NCI-H446 (cell line): ENCODE data around the gene SDK2.

ENCODE experiments used
- DNase-seq, 2 experiments: peaks; one replicate each; lab custom pipeline; 2025; lab: John Stamatoyannopoulos, UW

SDK2 gene, protein sequence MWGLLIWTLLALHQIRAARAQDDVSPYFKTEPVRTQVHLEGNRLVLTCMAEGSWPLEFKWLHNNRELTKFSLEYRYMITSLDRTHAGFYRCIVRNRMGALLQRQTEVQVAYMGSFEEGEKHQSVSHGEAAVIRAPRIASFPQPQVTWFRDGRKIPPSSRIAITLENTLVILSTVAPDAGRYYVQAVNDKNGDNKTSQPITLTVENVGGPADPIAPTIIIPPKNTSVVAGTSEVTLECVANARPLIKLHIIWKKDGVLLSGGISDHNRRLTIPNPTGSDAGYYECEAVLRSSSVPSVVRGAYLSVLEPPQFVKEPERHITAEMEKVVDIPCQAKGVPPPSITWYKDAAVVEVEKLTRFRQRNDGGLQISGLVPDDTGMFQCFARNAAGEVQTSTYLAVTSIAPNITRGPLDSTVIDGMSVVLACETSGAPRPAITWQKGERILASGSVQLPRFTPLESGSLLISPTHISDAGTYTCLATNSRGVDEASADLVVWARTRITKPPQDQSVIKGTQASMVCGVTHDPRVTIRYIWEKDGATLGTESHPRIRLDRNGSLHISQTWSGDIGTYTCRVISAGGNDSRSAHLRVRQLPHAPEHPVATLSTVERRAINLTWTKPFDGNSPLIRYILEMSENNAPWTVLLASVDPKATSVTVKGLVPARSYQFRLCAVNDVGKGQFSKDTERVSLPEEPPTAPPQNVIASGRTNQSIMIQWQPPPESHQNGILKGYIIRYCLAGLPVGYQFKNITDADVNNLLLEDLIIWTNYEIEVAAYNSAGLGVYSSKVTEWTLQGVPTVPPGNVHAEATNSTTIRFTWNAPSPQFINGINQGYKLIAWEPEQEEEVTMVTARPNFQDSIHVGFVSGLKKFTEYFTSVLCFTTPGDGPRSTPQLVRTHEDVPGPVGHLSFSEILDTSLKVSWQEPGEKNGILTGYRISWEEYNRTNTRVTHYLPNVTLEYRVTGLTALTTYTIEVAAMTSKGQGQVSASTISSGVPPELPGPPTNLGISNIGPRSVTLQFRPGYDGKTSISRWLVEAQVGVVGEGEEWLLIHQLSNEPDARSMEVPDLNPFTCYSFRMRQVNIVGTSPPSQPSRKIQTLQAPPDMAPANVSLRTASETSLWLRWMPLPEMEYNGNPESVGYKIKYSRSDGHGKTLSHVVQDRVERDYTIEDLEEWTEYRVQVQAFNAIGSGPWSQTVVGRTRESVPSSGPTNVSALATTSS (N-terminal part only)

DNA sequence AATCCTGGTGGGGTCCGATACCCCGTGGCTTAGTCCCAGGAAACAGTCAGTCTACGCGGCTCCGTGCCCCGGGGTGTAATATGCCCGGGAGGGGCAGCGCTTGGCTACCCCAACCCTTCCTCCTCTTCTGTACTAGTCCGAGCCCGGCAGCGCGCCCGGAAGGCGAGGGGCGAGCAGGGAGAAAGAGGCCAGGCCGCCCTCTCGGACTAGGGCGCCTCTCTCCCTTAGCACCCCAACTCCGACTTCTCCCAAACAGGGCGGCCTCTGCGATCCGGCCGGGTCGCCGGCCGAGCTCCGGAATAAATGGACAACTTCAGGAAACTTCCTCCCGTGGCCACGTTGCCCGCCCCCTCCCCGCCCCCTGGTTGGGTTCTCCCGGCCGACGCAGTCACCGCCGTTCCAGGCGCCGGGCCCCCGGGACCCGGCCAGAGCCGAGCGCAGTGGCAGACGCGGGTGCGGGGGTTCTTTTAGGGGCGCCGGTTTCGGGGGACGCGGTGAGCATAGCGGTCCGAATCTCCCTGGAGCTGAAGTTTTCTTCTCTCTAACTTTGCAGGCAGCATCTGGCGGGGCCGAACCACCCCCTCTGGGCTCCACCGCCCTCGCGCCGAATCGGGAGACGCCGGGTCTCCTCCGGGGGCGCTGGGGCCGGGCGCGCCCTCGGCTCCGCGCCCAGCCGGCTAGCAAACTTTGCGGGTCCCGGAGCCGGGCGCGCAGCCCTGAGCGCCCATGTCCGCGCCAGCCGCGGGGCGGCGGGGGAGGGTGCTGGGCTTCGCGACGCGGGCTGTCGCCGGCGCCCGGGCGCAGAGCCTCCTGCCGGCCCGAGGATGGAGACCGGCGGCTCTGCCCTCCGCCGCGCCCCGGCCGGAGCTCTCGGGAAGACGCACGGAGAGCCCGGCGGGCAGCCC lies at the start of gene SDK2:
SDK2 (minus strand) TSS at position 301 of the 905 bp plus-strand sequence. CDS start 357 bp downstream, outside the sequence.
- DNase-seq: no peak

DNA sequence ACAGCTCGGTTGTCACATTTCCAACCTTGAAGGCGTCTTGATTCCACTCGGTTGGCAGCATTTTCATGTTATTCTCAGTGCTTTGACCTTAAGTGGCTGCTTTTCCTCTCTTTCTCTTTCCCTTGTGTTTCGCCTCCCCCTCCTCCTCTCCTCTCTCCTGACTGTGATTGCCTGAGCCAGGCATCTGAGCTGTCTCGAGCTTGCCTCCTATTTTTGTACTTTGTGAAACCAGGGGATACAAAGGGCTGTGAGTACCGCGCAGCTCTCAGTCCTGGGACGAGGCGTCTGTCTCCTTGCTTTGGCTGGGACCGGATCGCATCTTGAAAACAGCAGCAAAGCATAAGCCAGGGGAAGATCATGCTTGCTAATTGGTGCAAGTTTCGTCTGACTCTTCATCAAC lies 48.8 kb upstream of the SDK2 start:
- DNase-seq: no peak

DNA sequence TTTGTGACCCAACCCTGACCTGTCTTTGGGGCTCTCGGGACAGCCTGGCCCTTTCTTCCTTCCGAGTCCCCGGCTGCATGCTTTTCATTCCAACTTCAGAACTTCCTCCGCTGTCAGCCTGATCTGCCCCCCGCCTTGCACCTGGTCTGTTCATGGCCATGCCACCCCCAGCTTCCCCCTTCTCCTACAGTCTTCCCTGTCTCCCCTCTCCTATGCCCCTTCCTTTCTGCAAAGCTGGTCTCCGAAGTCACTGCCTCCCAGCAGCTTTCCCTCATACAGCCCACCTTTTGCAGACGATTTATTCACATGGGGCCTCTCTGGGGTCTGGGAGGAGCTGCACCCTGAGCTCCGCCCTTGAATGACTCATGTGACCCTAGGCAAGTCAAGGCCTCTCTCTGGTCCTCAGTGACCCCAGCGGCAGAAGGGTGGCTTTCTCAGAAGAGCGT lies 47.1 kb upstream of the SDK2 start:
- DNase-seq: no peak

DNA sequence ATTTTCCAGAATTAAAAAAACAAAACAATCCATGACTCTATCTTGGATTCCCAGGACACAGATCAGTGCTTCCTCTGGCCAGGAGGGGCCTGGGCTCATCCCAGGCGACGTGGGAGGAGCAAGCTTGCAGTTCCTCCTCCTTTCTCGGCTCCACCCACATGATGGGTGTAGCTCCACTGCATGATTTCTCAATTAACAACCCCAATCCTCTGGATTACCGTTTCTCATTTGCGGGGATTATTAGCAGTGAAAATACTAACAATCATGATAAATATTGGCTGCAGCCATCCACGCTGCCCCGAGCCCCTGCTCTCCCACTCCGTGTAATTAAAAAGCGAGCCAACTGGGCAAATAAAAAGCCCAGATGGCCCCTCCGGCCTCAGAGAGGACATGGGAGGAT lies 46.4 kb upstream of the SDK2 start:
- no peak for DNase-seq

DNA sequence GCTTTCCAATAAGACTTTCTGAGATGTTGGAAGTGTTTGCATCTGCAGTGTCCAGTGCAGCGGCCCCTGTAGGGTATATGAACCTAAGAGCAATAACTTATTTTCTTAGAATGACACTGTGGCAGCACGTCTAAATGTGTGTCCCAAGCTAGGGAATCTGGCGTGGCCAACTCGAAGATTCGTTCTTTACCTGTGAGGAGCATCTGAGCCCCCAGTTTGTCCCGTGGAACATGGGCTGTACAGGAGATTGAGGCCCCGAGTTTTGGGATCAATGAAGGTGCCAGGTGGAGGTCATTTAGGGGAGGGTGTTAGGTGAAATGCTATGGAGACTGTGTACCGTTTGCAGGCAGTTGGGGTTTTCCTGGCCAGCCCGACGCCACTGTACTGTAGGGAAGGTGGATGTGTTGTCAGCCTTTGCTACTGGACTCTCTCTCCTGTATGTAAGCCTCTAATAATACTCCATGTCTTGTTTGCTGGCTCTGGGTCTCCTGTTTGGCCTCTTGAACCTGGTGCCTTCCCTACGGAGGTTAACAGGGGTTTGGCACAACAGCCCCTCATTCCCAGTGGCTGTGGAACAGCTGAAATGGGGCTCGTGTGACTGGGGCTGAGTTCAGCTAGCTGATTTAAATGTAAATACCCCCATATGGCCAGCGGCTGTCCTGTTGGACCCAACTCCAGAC lies 45.5 kb upstream of the SDK2 start:
- DNase-seq: no peak

DNA sequence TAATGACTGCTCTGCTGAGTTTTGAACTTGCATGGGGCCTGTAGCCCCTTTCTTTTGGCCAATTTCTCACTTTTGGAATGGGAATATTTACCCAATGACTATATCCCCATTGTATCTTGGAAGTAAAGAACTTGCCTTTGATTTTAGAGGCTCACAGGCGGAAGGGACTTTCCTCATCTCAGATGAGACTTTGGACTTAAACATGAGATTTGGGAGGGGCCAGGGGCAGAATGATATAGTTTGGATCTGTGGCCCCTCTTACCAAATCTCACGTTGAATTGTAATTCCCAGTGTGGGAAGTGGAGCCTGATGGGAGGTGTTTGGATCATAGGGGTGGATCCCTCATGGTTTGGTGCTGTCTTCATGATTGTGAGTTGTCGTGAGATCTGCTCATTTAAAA lies 42.7 kb upstream of the SDK2 start:
- DNase-seq: no peak

DNA sequence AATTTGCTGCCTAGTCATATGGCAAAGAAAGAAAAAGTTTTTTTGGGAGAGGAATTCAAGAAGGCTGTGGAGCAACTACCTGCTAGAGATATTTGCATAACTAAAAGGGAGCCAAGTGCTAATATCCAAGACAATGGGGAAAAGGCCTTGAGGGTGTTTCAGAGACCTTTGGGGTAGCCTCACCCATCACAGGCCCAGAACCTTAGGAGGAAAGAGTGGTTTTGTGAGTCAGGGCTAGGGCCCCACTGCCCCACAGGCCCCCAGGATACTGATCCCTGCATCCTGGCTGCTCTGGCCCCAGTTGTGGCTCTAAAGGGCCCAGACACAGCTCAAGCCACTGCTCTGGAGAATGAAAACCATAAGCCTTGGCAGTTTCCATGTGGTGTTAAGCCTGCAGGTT lies 41.9 kb upstream of the SDK2 start:
- no peak for DNase-seq

DNA sequence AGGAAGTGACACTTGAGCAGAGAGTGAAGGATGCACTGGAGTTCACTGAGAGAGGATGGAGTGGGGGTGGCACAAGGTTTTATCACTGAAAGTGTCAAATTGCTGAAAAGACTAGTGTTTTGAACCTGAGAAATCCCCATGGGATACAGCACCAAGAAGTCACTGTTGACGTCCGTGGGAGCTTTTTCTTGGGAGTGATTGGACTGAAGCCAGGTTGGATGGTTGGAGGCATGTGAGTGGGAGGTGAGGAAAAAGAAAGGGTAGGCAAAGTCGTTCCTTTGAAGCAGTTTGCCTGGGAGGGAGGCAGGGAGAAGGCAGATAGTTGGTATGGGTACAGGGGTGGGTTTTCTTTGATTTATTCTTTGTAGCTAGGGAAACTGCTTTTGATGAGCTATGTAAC lies 39.9 kb upstream of the SDK2 start:
- no peak for DNase-seq

DNA sequence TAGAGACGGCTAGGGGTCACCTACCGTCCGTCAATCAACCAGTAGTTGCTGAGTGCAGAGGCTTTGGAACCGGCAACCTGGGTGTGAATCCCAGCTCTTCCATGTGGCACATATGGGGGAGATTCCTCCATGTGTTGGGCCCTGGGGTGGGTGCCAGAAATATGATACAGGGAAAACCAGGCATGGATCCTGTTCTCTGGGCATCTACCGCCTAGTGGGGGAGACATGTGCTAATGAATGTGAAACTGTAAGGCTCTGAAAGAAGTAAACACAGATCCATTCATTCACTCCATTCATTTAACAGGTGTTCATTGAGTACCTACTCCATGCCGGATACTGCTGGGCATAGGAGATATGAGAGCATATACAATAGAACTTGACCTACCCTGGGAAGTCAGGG lies 39.5 kb upstream of the SDK2 start:
- DNase-seq: peak in 1 of 2 experiments; percentile 51

DNA sequence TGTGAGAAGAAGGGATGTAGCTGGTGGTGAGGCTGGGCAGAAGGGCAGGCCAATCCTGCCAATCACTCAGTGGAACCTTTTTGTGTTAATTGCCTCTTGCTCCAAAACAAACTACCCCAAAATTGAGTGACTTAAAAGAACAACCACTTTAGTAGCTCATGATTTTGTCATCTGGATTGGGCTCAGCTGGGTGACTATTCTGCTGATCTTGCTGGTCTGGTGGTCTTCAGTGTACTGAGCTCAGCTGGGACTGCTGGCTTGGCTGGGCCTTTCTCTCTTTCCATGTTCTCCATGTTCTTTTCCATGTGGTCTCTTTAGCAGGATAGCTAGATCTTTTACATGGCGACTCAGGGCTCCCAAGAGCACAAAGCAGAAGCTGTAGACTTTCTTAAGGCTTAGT lies 37.7 kb upstream of the SDK2 start:
- DNase-seq: no peak

DNA sequence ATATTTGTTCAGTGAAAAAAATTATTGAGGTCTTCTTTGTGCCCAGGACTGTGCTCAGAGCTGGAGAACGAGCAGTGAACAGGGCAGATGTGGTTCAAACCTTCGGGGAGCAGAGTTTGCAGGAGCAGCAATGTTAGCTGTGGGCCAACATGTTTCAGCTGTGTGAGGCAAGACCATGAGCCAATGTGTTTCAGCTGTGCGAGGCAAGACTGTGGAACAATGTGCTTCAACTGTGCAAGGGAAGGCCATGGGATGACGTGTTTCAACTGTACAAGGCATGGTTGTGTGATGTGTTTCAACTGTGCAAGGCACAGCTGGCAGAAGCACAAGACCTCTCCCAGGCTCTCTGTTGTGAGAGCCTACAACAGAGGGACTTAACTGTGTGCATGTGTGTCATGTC lies 35.2 kb upstream of the SDK2 start:
- DNase-seq: no peak

DNA sequence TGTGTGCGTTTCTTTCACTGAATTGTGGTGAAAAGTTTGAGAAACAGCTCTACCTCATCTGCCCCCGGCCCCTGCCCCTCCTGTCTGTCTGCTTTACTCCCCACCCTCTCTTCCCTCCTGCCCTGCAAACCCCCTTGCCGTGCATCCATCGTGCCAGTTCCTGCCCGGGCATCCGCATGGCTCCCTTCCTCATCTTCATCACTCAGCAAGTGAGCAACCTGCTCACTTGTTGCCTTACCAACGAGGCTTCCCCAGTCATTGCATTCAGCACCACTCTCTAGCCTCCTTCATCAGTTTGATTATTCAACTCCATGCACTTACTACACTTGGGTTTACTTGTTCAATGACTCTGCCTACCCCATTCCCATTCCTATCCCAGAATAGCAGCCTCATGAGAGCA lies 34.8 kb upstream of the SDK2 start:
- no peak for DNase-seq

DNA sequence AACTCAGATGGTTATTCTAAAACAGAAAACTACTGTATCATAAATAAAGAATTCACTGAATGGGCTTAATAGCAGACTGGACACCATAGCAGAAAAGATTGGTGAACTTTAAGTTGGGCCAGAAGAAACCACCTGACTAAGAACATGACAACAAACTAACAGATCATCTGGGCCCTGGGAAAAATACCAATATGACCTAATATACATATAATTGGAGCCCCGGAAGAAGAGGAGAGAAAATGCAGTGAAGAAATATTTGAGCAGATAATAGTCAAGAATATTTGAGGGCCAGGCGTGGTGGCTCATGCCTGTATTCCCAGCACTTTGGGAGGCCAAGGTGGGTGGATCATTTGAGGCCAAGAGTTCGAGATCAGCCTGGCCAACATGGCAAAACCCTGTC lies 25.5 kb upstream of the SDK2 start:
- DNase-seq: no peak

DNA sequence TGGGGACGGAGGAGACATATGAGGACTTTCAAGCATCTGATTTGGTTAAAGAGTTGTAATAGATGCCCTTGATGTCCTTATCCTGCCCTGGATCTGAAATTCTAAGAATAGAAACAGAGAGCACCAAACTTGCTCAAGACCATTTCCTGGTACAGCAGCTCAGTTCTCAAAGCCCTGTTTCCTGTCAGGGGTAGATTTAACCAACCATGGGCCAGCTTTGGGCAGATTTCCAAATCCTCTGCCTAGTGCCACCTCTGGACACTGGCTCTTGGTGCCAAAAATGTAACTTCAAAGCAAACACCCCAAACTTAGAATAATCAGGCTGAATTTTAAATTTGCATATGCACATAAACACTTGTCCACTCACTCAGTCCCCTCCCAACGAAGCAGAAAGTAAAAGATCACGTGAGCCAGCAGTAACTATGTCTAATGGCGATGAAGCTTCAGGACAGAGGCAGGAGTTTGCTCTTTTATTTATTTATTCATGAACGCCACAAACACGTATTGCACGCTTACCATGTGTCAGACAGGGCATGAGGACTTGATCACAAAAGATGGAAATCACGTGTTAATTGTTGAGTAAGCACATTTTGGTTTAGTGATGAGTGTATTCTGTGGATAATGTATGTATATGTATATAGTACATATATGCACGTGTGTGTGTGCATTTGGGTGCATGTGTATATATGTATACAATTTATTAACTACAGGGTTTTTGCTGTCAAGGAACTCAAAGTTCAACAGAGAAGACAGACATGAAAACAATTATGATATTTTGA lies 23.1 kb upstream of the SDK2 start:
- no peak for DNase-seq

DNA sequence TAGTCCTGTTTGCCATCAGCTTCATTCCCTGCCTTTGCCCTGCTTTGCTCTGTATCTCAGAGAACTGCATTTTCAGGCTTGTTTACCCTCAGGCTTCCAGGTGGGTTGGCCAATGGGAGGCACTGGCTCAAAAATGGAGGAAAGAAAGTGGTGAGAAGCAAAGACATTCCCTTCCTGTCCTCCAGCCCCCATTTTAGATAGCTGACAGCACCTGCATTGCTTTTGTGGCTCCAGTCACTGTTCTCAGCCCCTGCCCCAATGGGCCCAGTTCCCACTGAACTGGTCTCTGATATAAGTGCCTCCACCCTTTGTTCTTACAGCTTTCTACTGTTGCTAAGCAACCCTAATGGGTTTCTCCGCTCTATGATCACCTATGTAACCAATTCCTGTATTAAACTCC lies 19.4 kb upstream of the SDK2 start:
- no peak for DNase-seq

DNA sequence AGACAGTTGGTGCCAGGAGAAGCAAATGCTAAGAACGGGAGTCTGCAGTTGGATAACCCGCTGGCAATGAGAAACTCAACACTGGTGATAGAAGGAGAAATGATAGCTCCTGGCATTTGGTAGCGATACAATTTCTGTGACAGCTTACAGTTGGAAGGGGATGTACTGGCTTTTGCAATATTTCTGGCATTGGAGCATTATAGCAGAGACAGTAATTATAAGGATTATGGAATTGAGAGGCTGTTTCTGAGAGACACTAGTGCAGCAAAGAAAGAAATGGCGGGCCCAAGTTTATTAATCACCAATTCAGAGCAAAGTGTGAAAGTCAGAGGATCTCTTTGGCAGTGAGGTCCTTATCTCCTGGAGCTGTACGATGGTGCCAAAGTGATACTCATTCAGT lies 16.1 kb upstream of the SDK2 start:
- DNase-seq: no peak

DNA sequence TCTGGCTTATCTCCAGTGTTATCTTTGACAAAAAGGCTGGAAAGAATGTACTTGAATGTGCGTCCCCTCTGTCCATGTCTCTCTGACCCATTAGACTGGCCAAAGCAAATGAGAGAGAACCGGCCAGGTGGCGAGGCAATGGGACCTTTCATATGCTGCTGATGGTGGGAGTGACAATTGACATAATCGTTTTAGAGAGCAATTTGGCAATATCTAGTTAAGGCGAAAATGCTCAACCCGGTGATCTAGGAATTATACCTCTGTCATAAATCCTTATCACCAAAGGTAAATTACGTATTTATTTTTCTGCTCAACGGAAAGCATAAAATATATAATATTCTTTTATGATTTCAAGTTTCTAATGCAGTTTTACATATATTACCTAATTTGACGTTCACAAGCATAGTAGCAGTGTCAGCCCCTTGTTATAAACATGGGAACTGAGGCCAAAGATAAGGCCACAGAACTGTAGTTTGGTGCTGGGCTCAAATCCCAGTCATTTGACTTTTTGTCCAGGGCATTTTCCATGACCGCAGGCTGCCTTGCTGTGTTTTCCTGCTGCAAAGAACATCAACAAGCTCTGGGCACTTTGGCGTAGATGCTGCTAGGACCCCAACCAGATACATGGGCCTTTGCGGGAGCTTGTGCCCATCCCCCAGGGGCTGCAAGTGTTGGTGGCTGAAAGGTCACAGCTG lies 14.7 kb upstream of the SDK2 start:
- DNase-seq: no peak

DNA sequence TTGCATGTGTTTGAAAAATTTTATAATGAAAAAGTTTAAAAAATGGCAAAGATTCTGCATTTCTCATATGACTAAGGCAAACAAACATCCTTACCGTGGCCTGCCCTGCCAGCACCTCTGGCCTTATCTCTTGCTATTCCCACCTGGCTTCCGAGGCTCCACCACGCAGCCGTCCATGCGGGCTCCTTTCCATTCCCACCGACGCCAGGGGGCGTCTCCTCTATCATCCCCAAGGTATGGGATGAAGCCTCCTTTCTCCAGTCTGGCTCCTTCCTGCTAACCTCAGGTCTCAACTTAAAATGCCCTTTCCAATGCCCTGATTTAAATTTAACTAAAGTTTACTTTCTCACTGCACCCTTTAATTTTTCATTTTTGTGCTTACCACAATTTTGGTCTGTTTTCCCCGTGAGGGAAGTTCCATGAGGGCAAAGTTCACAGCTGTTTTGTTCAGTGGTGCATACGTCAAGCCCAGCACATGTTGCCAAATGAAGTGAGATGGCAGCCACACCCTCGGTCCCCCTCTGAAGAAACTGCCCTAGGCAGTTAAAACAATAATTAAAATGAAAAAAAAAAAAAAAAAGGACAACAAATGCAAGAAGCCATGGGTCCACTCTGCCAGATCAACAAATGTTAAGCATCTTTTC lies 13.3 kb upstream of the SDK2 start:
- DNase-seq: no peak

DNA sequence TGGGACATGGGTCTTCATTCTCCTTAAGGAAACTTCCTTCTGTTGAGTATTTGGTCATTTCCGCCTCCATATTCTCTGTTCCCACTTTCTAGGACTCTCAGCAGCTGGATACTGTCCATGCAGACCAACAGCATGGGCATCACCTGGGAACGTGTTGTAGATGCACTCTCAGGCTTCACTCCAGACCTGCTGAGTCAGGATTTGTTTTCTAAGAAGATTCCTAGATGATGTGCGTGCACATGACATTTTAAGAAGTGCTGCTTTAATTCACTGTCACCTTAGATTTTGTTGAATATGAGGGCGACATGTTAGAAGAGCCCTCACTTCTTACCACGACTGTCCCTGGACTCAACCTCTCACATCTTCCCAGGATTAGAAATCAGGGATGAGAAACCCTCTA lies 10.0 kb upstream of the SDK2 start:
- DNase-seq: no peak
